Brain microvascular endothelial cell (primary cell): ENCODE data around the gene TTC38.

ENCODE experiments used
- DNase-seq: peaks from one replicate; pipeline ENCODE4 v3.0.0-alpha.2; 2020
- H3K27ac ChIP-seq: fragments of 250-450 bp; sonication (Bioruptor Pico); 2 replicates; pipeline ENCODE4 v1.5.1; 2020; ENCODE audit warnings: mild to moderate bottlenecking, moderate library complexity
- H3K27me3 ChIP-seq: fragments of 250-450 bp; sonication (Bioruptor Pico); replicated peaks from 2 replicates; pipeline ENCODE4 v1.5.1; 2020; ENCODE audit warnings: mild to moderate bottlenecking
- H3K36me3 ChIP-seq: fragments of 250-450 bp; sonication (Bioruptor Pico); replicated peaks from 2 replicates; pipeline ENCODE4 v1.5.1; 2020; ENCODE audit warnings: mild to moderate bottlenecking
- H3K4me3 ChIP-seq: 2 replicates; pipeline ENCODE4 v1.5.1; 2011; ENCODE audit warnings: low read depth, mild to moderate bottlenecking, control low read depth, low read length, moderate library complexity
- CTCF ChIP-seq: IDR thresholded peaks from 2 replicates; pipeline ENCODE4 v1.5.1; 2011; ENCODE audit warnings: low read depth, mild to moderate bottlenecking, moderate library complexity, low read length, control low read depth, inconsistent platforms; ENCODE audit errors: missing control alignments
- in situ Hi-C: cut with HindIII; loops from 2 replicates; pipeline ENCODE4 v1.10.0; 2017; ENCODE audit warnings: low sequenced_read_pairs, low pct_ligation_motif_present

Gene TTC38

GRCh38 chr22:46327691-46328465 is 60.1 kb downstream of the TTC38 start:
- peaks cover 4% of the 10 kb centered on the region for H3K36me3 ChIP-seq
- in situ Hi-C loops = loop anchor here (25.0 kb wide), 1 partner anchor 159 kb away; no protein-coding TSS in a partner anchor
- H3K27me3 ChIP-seq = no peaks in the 10 kb centered on the region
- no peak for DNase-seq
- no peak overlapping the region for H3K4me3 ChIP-seq
- H3K27ac ChIP-seq = no peak overlapping the region
- no peak for TF ChIP-seq CTCF

- Histone ChIP-seq H3K4me3 (no peak overlapping the region), H3K27me3 (no peaks in the 10 kb centered on the region), H3K27ac (no peak overlapping the region), H3K36me3 (peaks cover 4% of the 10 kb centered on the region)
- no peak for DNase-seq
- TF ChIP-seq CTCF = no peak
- in situ Hi-C loops = loop anchor here (25.0 kb wide), 1 partner anchor 159 kb away; no protein-coding TSS in a partner anchor
These were observed 61.0 kb downstream of the TTC38 start for GRCh38 chr22:46328797-46329196.

- Histone ChIP-seq H3K27ac (no peak overlapping the region), H3K4me3 (no peak overlapping the region), H3K36me3 (peaks cover 4% of the 10 kb centered on the region), H3K27me3 (no peaks in the 10 kb centered on the region)
- no peak for DNase-seq
- no peak for TF ChIP-seq CTCF
- in situ Hi-C loops = loop anchor here (25.0 kb wide), 1 partner anchor 158 kb away; no protein-coding TSS in a partner anchor
These were observed 61.8 kb downstream of the TTC38 start for GRCh38 chr22:46329616-46330015.

DNA sequence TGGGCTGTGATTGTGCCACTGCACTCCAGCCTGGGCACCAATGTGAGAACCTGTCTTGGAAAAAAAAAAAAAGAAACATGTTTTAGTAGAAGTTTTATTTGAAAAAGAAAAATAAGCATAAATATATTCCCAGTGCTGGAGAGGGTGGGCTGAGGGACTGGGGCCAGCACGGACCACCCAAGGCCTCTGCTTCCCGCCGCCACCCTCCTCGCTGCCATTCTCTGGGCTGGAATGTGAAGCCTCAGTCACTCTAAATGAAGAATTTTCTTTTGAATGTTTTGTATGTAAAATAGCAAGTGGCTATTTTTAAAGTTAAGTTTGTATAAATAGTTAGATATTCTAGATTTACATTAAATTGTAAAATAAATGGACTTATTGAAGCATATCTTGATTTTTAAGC is 62.6 kb downstream of the TTC38 start:
- Histone ChIP-seq H3K27me3 (no peaks in the 10 kb centered on the region), H3K36me3 (peaks cover 4% of the 10 kb centered on the region), H3K27ac (no peak overlapping the region), H3K4me3 (no peak overlapping the region)
- no peak for DNase-seq
- no peak for TF ChIP-seq CTCF
- in situ Hi-C loops = loop anchor here (25.0 kb wide), 1 partner anchor 157 kb away; no protein-coding TSS in a partner anchor

- no peaks in the 10 kb centered on the region for H3K27me3 ChIP-seq
- DNase-seq = no peak
- in situ Hi-C loops = loop anchor here (25.0 kb wide), 1 partner anchor 156 kb away; no protein-coding TSS in a partner anchor
- no peak overlapping the region for H3K27ac ChIP-seq
- no peak for TF ChIP-seq CTCF
- H3K4me3 ChIP-seq = no peak overlapping the region
- peaks cover 4% of the 10 kb centered on the region for H3K36me3 ChIP-seq
These were observed 63.7 kb downstream of the TTC38 start for GRCh38 chr22:46331496-46331895.
